Stimulated activated CD8-positive, alpha-beta memory T cell treated with anti-CD3 and anti-CD28 coated beads, Interleukin-7, amount 100 ng/mL, for 1 hour (primary cell): Measurements from ENCODE around the gene TMPRSS15.

Experiments
- DNase-seq, 2 donors: peaks; one replicate each; pipeline ENCODE4 v3.0.0-alpha.2; 2020; ENCODE audit warnings: low read depth in 2 of 2

Gene TMPRSS15

GRCh38 chr21:18349468-18349867 lies 54.1 kb downstream of the TMPRSS15 start:
- no peak for DNase-seq

GRCh38 chr21:18340387-18340942 lies 63.1 kb downstream of the TMPRSS15 start:
- DNase-seq: no peak

GRCh38 chr21:18335651-18336236 lies 67.8 kb downstream of the TMPRSS15 start:
- no peak for DNase-seq

- no peak for DNase-seq
These were observed 69.5 kb downstream of the TMPRSS15 start for GRCh38 chr21:18334066-18334465.

GRCh38 chr21:18318156-18318555 lies 85.4 kb downstream of the TMPRSS15 start:
- DNase-seq: no peak

- DNase-seq: no peak
These were observed 105.4 kb downstream of the TMPRSS15 start for GRCh38 chr21:18298228-18298627.

- DNase-seq: no peak
These were observed 109.5 kb downstream of the TMPRSS15 start for GRCh38 chr21:18294100-18294499.

- no peak for DNase-seq
These were observed 113.7 kb downstream of the TMPRSS15 start for GRCh38 chr21:18289876-18290275.

- DNase-seq: no peak
These were observed 118.2 kb downstream of the TMPRSS15 start for GRCh38 chr21:18285379-18285778.

GRCh38 chr21:18275781-18276180 lies 127.8 kb downstream of the TMPRSS15 start:
- DNase-seq: no peak

- no peak for DNase-seq
These were observed 129.2 kb downstream of the TMPRSS15 start for GRCh38 chr21:18274370-18274769.

GRCh38 chr21:18273400-18273799 lies 130.2 kb downstream of the TMPRSS15 start:
- DNase-seq: no peak

GRCh38 chr21:18269856-18270255 lies 133.7 kb downstream of the TMPRSS15 start:
- DNase-seq: no peak

- DNase-seq: no peak
These were observed 134.7 kb downstream of the TMPRSS15 start for GRCh38 chr21:18268906-18269305.

- no peak for DNase-seq
These were observed 136.1 kb downstream of the TMPRSS15 start for GRCh38 chr21:18267496-18267895.

GRCh38 chr21:18265944-18266343 lies 137.6 kb downstream of the TMPRSS15 start:
- DNase-seq: no peak

- DNase-seq: no peak
These were observed 149.8 kb downstream of the TMPRSS15 start for GRCh38 chr21:18253799-18254198.

GRCh38 chr21:18253221-18253620 lies 150.4 kb downstream of the TMPRSS15 start:
- no peak for DNase-seq

GRCh38 chr21:18252680-18253079 lies 150.9 kb downstream of the TMPRSS15 start:
- no peak for DNase-seq

GRCh38 chr21:18252256-18252655 lies 151.3 kb downstream of the TMPRSS15 start:
- DNase-seq: no peak

- DNase-seq: no peak
These were observed 152.5 kb downstream of the TMPRSS15 start for GRCh38 chr21:18251065-18251464.

- no peak for DNase-seq
These were observed 153.9 kb downstream of the TMPRSS15 start for GRCh38 chr21:18249672-18250071.

- DNase-seq: no peak
These were observed 155.4 kb downstream of the TMPRSS15 start for GRCh38 chr21:18248171-18248570.

GRCh38 chr21:18245464-18245967 lies 158.1 kb downstream of the TMPRSS15 start:
- no peak for DNase-seq
